ENCODE measurements around the gene NRXN3. TPM values are rescaled to one million over a fixed set of nuclear protein-coding genes. Genes with fewer than 3 reads are reported as not detected.

NRXN3 gene
- total and polyA plus RNA-seq, 2 of the 13 experiments (the other 11 are each of a cell fraction or from before 2014, with no cell fraction given) = 0.03 TPM; not detected in 1

DNA sequence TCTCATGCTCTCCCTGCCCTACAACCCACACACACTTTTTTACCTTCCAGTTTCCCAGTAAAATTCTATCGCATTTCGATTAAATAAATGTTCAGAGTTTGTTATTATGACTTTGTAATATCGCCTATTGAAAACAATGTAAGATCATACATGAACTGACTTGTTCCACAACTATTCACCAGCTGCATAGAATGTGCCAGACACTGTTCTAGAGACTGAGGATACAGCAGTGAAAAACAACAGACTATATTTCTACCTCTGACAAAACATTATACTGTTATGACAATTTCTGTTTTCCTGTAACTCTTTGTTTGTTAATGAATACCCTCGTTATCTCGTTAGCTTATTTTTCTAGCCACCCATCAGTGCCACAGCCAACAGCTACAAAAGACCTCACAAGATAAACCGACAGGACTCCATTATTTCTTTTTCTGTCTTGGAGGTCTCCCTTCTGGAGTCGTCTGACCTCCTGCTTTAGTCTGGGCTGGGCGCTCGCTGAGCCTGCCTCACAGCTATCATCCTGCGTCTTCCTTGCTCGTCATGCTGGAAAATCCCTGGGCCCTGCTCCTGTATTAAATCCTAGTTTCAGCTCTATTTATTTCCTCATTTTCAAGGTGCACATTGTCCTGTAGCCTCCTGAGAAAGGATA lies 1542.3 kb downstream of the NRXN3 start:
- intact Hi-C loops (cut with micrococcal nuclease; ENCODE audit: unreplicated experiment) = no loop called here
- Histone ChIP-seq H3K79me2 (ENCODE audit: insufficient read depth, low read length) (no peaks in the 10 kb centered on the region), H3K36me3 (replicated peaks in 1 of 2; ENCODE audit: control insufficient read depth in 1 of 2, insufficient read depth in 2 of 2, low read length in 2 of 2) (no peaks in the 10 kb centered on the region), H3K27me3 (ENCODE audit: control insufficient read depth in 1 of 2, insufficient read depth in 2 of 2, low read length in 2 of 2) (no peaks in the 10 kb centered on the region), H3K4me2 (ENCODE audit: low read depth, low read length) (no peak overlapping the region), H3K9ac (ENCODE audit: insufficient read depth, low read depth, low read length) (no peak overlapping the region), H4K20me1 (ENCODE audit: insufficient read depth, low read length) (no peaks in the 10 kb centered on the region), H3K27ac (ENCODE audit: extremely low read length, insufficient read depth, low read length) (no peak overlapping the region), H3K9me3 (ENCODE audit: low read length) (peaks cover 64% of the 10 kb centered on the region), H2AFZ (ENCODE audit: low read length) (no peak overlapping the region), H3K4me3 (replicated peaks in 1 of 3; ENCODE audit: insufficient read depth in 1 of 3, low read depth in 2 of 3, low read length in 3 of 3) (no peak overlapping the region), H3K4me1 (ENCODE audit: insufficient read depth, low read length) (no peaks in the 10 kb centered on the region)
- DNase-seq (ENCODE audit: low spot score) (no peak), ATAC-seq (no peak), FAIRE-seq (no peak)
- no peak for TF ChIP-seq FOXA3 (CRISPR knock-in tag; IDR thresholded peaks at IDR 0.05)
- TF ChIP-seq PCBP2 (optimal IDR thresholded peaks at IDR 0.05; ENCODE audit: low read depth, low read length, poor library complexity, severe bottlenecking) = no peak
- no peak for TF ChIP-seq NCOA2 (CRISPR knock-in tag; IDR thresholded peaks at IDR 0.05)
- no peak for TF ChIP-seq ZNF772 (CRISPR knock-in tag; IDR thresholded peaks at IDR 0.05)
- TF ChIP-seq SNAPC2 (CRISPR knock-in tag; IDR thresholded peaks at IDR 0.05) = no peak
- TF ChIP-seq, protein P1, sequence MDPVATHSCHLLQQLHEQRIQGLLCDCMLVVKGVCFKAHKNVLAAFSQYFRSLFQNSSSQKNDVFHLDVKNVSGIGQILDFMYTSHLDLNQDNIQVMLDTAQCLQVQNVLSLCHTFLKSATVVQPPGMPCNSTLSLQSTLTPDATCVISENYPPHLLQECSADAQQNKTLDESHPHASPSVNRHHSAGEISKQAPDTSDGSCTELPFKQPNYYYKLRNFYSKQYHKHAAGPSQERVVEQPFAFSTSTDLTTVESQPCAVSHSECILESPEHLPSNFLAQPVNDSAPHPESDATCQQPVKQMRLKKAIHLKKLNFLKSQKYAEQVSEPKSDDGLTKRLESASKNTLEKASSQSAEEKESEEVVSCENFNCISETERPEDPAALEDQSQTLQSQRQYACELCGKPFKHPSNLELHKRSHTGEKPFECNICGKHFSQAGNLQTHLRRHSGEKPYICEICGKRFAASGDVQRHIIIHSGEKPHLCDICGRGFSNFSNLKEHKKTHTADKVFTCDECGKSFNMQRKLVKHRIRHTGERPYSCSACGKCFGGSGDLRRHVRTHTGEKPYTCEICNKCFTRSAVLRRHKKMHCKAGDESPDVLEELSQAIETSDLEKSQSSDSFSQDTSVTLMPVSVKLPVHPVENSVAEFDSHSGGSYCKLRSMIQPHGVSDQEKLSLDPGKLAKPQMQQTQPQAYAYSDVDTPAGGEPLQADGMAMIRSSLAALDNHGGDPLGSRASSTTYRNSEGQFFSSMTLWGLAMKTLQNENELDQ (CRISPR knock-in tag; IDR thresholded peaks at IDR 0.05; ENCODE audit: borderline replicate concordance) = no peak
- no peak for TF ChIP-seq ZNF292 (CRISPR knock-in tag; IDR thresholded peaks at IDR 0.05; ENCODE audit: borderline replicate concordance, low read depth)
- BruUV-seq (replicated peaks) = no TSS peak
- 42% methylated on average over 11 of the region's 11 CpGs for WGBS (ENCODE audit: low lambda C conversion rate)
- in situ Hi-C loops (cut with HindIII; ENCODE audit: extremely low pct_ligation_motif_present, low pct_unique_long_range_greater_than_20kb) = no loop called here
- ChIA-PET CTCF (ENCODE audit: low intra/inter-chr PET ratio, low total read pairs) (no interaction called here), POLR2A (no interaction called here)

Measured in HepG2 (cell line).